Measurements from ENCODE around the gene KCNK16.

Gene KCNK16

GRCh38 chr6:39302011-39302410 is 20.5 kb downstream of the KCNK16 start:
- FAIRE-seq (no peak), DNase-seq (ENCODE audit: insufficient read length, low spot score) (no peak)
- TF ChIP-seq CTCF (IDR thresholded peaks at IDR 0.05; ENCODE audit: insufficient read depth, missing control alignments), result no peak

GRCh38 chr6:39301606-39302005 is 20.9 kb downstream of the KCNK16 start:
- no peak for FAIRE-seq
- DNase-seq (ENCODE audit: insufficient read length, low spot score), result no peak
- TF ChIP-seq CTCF (IDR thresholded peaks at IDR 0.05; ENCODE audit: insufficient read depth, missing control alignments), result peak; percentile 23

GRCh38 chr6:39300739-39301138 is 21.8 kb downstream of the KCNK16 start:
- no peak for TF ChIP-seq CTCF (IDR thresholded peaks at IDR 0.05; ENCODE audit: insufficient read depth, missing control alignments)
- no peak for DNase-seq (ENCODE audit: insufficient read length, low spot score)
- FAIRE-seq, result no peak

- no peak for FAIRE-seq
- no peak for TF ChIP-seq CTCF (IDR thresholded peaks at IDR 0.05; ENCODE audit: insufficient read depth, missing control alignments)
Observed at GRCh38 chr6:39298061-39298460, 24.4 kb downstream of the KCNK16 start.

GRCh38 chr6:39296745-39297640 is 25.5 kb downstream of the KCNK16 start:
- DNase-seq (ENCODE audit: insufficient read length, low spot score) (no peak), FAIRE-seq (no peak)
- no peak for TF ChIP-seq CTCF (IDR thresholded peaks at IDR 0.05; ENCODE audit: insufficient read depth, missing control alignments)

More at GRCh38 chr6:39298061-39298460, 24.4 kb downstream of the KCNK16 start:
- no peak for DNase-seq (ENCODE audit: insufficient read length, low spot score)

GRCh38 chr6:39295611-39296011 is 26.9 kb downstream of the KCNK16 start:
- FAIRE-seq (no peak), DNase-seq (ENCODE audit: insufficient read length, low spot score) (no peak)
- TF ChIP-seq CTCF (IDR thresholded peaks at IDR 0.05; ENCODE audit: insufficient read depth, missing control alignments), result no peak

- DNase-seq (ENCODE audit: insufficient read length, low spot score) (no peak), FAIRE-seq (no peak)
- TF ChIP-seq CTCF (IDR thresholded peaks at IDR 0.05; ENCODE audit: insufficient read depth, missing control alignments), result no peak
Observed at GRCh38 chr6:39294899-39295298, 27.6 kb downstream of the KCNK16 start.

Measured in D721Med (cell line).